SK-N-SH treated with all-trans-retinoic acid at 6 μM for 48 hours (cell line): ENCODE measurements around the gene DAB1.

Source experiments
- ARNTL ChIP-seq: fragments of 450-650 bp; formaldehyde crosslinking; IDR thresholded peaks from 2 replicates; pipeline ENCODE4 v1.5.0; 2020; ENCODE audit warnings: low read depth, mild to moderate bottlenecking, moderate library complexity, borderline replicate concordance
- CSDC2 ChIP-seq: fragments of 250-450 bp; sonication (Bioruptor Pico); IDR thresholded peaks from 2 replicates; pipeline ENCODE4 v1.5.0; 2020; ENCODE audit warnings: mild to moderate bottlenecking, moderate library complexity
- CSRNP3 ChIP-seq: fragments of 250-450 bp; sonication (Bioruptor Pico); IDR thresholded peaks from 2 replicates; pipeline ENCODE4 v1.5.1; 2021; ENCODE audit warnings: mild to moderate bottlenecking, moderate library complexity
- ESRRG ChIP-seq: fragments of 250-450 bp; sonication (Bioruptor Pico); IDR thresholded peaks from 2 replicates; pipeline ENCODE4 v1.6.1; 2021; ENCODE audit warnings: mild to moderate bottlenecking
- ISL1 ChIP-seq: fragments of 250-450 bp; sonication (Bioruptor Pico); IDR thresholded peaks from 2 replicates; pipeline ENCODE4 v2.1.2; 2022; ENCODE audit warnings: mild to moderate bottlenecking, moderate library complexity
- OSR1 ChIP-seq: fragments of 250-450 bp; sonication (Bioruptor Pico); IDR thresholded peaks from 2 replicates; pipeline ENCODE4 v1.8.0; 2022; ENCODE audit warnings: moderate library complexity, mild to moderate bottlenecking, inconsistent platforms
- PATZ1 ChIP-seq: fragments of 250-450 bp; sonication (Bioruptor Pico); IDR thresholded peaks from 2 replicates; pipeline ENCODE4 v1.8.0; 2020; ENCODE audit warnings: mild to moderate bottlenecking, moderate library complexity, borderline replicate concordance
- POU6F1 ChIP-seq: fragments of 250-450 bp; sonication (Bioruptor Pico); IDR thresholded peaks from 2 replicates; pipeline ENCODE4 v1.8.0; 2021; ENCODE audit warnings: low read depth, mild to moderate bottlenecking, moderate library complexity, borderline replicate concordance
- PPARA ChIP-seq: fragments of 250-450 bp; sonication (Bioruptor Pico); IDR thresholded peaks from 2 replicates; pipeline ENCODE4 v1.5.0; 2020; ENCODE audit warnings: mild to moderate bottlenecking, borderline replicate concordance
- RARB ChIP-seq: fragments of 250-450 bp; sonication (Bioruptor Pico); IDR thresholded peaks from 2 replicates; pipeline ENCODE4 v1.8.0; 2021; ENCODE audit warnings: mild to moderate bottlenecking, moderate library complexity
- TCF4 ChIP-seq: fragments of 250-450 bp; sonication (Bioruptor Pico); IDR thresholded peaks from 2 replicates; pipeline ENCODE4 v1.8.0; 2021; ENCODE audit warnings: mild to moderate bottlenecking, moderate library complexity, borderline replicate concordance

GRCh38 chr1:57269630-57270225 is 154.1 kb downstream of the DAB1 start:
- TF ChIP-seq ARNTL (no peak), OSR1 (no peak), POU6F1 (no peak), PPARA (no peak), RARB (CRISPR knock-in tag) (no peak), CSDC2 (CRISPR knock-in tag) (no peak), CSRNP3 (CRISPR knock-in tag) (no peak), TCF4 (CRISPR knock-in tag) (no peak), PATZ1 (no peak), ISL1 (CRISPR knock-in tag) (no peak), ESRRG (no peak)
